ENCODE data around the gene OSBPL2. TPM values are rescaled to one million over a fixed set of nuclear protein-coding genes. Genes with fewer than 3 reads are reported as not detected.

The OSBPL2 gene
- total RNA-seq, 1 donor, result 21.1 TPM

GRCh38 chr20:62291251-62292066 is 53.1 kb downstream of the OSBPL2 start:
- TF ChIP-seq, protein P1, sequence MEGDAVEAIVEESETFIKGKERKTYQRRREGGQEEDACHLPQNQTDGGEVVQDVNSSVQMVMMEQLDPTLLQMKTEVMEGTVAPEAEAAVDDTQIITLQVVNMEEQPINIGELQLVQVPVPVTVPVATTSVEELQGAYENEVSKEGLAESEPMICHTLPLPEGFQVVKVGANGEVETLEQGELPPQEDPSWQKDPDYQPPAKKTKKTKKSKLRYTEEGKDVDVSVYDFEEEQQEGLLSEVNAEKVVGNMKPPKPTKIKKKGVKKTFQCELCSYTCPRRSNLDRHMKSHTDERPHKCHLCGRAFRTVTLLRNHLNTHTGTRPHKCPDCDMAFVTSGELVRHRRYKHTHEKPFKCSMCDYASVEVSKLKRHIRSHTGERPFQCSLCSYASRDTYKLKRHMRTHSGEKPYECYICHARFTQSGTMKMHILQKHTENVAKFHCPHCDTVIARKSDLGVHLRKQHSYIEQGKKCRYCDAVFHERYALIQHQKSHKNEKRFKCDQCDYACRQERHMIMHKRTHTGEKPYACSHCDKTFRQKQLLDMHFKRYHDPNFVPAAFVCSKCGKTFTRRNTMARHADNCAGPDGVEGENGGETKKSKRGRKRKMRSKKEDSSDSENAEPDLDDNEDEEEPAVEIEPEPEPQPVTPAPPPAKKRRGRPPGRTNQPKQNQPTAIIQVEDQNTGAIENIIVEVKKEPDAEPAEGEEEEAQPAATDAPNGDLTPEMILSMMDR (IDR thresholded peaks at IDR 0.05; ENCODE audit: insufficient read depth, low read length), result no peak
- no peak overlapping the region for H3K4me3 ChIP-seq (ENCODE audit: low read depth, low read length)
- no peak for DNase-seq (ENCODE audit: low read depth)

- DNase-seq (ENCODE audit: low read depth), result no peak
- TF ChIP-seq, protein P1 (IDR thresholded peaks at IDR 0.05; ENCODE audit: insufficient read depth, low read length), result no peak
- H3K4me3 ChIP-seq (ENCODE audit: low read depth, low read length), result no peak overlapping the region
Measured at GRCh38 chr20:62292108-62292507, 53.8 kb downstream of the OSBPL2 start.

- no peak for DNase-seq (ENCODE audit: low read depth)
- H3K4me3 ChIP-seq (ENCODE audit: low read depth, low read length), result no peak overlapping the region
- TF ChIP-seq, protein P1 (IDR thresholded peaks at IDR 0.05; ENCODE audit: insufficient read depth, low read length), result no peak
Measured at GRCh38 chr20:62293111-62293784, 54.9 kb downstream of the OSBPL2 start.

- TF ChIP-seq, protein P1 (IDR thresholded peaks at IDR 0.05; ENCODE audit: insufficient read depth, low read length), result no peak
- no peak overlapping the region for H3K4me3 ChIP-seq (ENCODE audit: low read depth, low read length)
- no peak for DNase-seq (ENCODE audit: low read depth)
Measured at GRCh38 chr20:62293946-62294345, 55.6 kb downstream of the OSBPL2 start.

DNA sequence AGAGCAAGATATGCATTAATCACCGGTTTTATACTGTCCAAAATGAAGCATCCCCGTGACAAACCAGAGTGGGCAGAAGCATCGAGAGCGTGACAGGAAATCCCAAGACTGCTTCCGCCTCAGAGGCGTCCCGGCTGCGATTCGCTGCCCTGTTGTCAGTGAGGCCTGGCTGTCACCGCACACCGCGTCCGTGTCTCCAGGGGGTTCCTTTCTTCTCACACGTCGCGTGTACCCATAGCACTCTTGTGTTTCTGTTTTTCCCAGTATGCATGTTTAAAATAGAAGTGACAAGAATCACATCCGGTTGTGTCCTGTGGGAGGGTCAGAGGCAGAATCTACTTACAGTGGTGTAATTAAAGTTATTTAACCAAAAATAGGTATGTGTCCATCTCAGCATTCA is 56.2 kb downstream of the OSBPL2 start:
- DNase-seq (ENCODE audit: low read depth), result no peak
- TF ChIP-seq, protein P1 (IDR thresholded peaks at IDR 0.05; ENCODE audit: insufficient read depth, low read length), result no peak
- no peak overlapping the region for H3K4me3 ChIP-seq (ENCODE audit: low read depth, low read length)

GRCh38 chr20:62296724-62297448 is 58.6 kb downstream of the OSBPL2 start:
- TF ChIP-seq, protein P1 (IDR thresholded peaks at IDR 0.05; ENCODE audit: insufficient read depth, low read length), result no peak
- no peak for DNase-seq (ENCODE audit: low read depth)
- H3K4me3 ChIP-seq (ENCODE audit: low read depth, low read length), result no peak overlapping the region
